HCT116 (cell line): ENCODE data around the gene ADD1.

ENCODE experiments used
- ELF1 ChIP-seq: IDR thresholded peaks from 2 replicates; pipeline ENCODE4 v1.6.1; 2012; ENCODE audit warnings: low read depth, borderline replicate concordance
- EZH2 ChIP-seq: fragments of 200-600 bp; sonication (generic); IDR thresholded peaks from 2 replicates; pipeline ENCODE4 v1.6.1; 2017; ENCODE audit warnings: antibody characterized with exemption, mixed run types
- FOSL1 ChIP-seq: IDR thresholded peaks from 2 replicates; pipeline ENCODE4 v1.6.1; 2012; ENCODE audit warnings: low read depth
- POLR2A ChIP-seq: IDR thresholded peaks from 2 replicates; pipeline ENCODE4 v1.7.0; 2011; ENCODE audit warnings: borderline replicate concordance; ENCODE audit not compliant: insufficient read depth, insufficient read length; ENCODE audit errors: extremely low read depth
- RAD21 ChIP-seq: IDR thresholded peaks from 2 replicates; pipeline ENCODE4 v1.6.1; 2012; ENCODE audit warnings: low read depth, mild to moderate bottlenecking
- TCF7L2 ChIP-seq: IDR thresholded peaks from 2 replicates; pipeline ENCODE4 v1.7.0; 2011; ENCODE audit warnings: borderline replicate concordance, inconsistent platforms; ENCODE audit not compliant: insufficient read depth, insufficient read length; ENCODE audit errors: extremely low read depth
- TF ChIP-seq, protein P1 (sequence below), 3 experiments: fragments of 200-600 bp in 1 of 3; sonication (generic) in 1 of 3; IDR thresholded peaks in 2 of 3; conservative IDR thresholded peaks in 1 of 3; 2 replicates each; pipeline ENCODE4 v1.5.1; 2012 to 2017; ENCODE audit warnings: low read depth in 2 of 3, low read length in 2 of 3, antibody characterized with exemption in 1 of 3, borderline replicate concordance in 1 of 3, control low read depth in 1 of 3, mild to moderate bottlenecking in 1 of 3, mixed read lengths in 1 of 3, mixed run types in 1 of 3, moderate library complexity in 1 of 3; ENCODE audit not compliant: insufficient read depth in 1 of 3
- TF ChIP-seq, protein P2 (sequence below): IDR thresholded peaks from 2 replicates; pipeline ENCODE4 v1.6.1; 2012; ENCODE audit warnings: low read depth
- TF ChIP-seq, protein P3 (sequence below): IDR thresholded peaks from 2 replicates; pipeline ENCODE4 v1.6.1; 2012

DNA sequence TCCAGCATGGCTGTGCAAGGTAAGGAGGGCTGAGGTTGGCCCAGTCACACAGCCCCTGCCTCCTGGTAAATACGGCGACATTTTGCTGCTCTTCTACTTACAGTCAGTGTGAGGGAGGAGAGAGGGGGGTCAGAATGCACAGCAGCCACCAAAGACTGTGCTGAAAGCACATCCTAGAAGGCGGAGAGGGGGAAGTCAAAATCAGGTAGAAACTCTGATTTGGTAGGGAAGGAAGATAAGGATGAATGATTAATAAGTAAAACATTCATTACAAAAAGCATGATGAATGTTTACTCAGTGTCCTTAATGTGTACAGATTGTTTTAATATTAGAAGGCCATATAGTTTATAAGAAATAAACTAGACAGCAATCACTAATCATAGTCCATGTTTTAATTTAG, 57.5 kb downstream of the ADD1 start:
- TF ChIP-seq, protein P1, sequence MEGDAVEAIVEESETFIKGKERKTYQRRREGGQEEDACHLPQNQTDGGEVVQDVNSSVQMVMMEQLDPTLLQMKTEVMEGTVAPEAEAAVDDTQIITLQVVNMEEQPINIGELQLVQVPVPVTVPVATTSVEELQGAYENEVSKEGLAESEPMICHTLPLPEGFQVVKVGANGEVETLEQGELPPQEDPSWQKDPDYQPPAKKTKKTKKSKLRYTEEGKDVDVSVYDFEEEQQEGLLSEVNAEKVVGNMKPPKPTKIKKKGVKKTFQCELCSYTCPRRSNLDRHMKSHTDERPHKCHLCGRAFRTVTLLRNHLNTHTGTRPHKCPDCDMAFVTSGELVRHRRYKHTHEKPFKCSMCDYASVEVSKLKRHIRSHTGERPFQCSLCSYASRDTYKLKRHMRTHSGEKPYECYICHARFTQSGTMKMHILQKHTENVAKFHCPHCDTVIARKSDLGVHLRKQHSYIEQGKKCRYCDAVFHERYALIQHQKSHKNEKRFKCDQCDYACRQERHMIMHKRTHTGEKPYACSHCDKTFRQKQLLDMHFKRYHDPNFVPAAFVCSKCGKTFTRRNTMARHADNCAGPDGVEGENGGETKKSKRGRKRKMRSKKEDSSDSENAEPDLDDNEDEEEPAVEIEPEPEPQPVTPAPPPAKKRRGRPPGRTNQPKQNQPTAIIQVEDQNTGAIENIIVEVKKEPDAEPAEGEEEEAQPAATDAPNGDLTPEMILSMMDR (IDR thresholded peaks at IDR 0.05 in 2 of 3, conservative IDR thresholded peaks at IDR 0.05 in 1 of 3; ENCODE audit: borderline replicate concordance in 1 of 3, insufficient read depth in 1 of 3, low read depth in 2 of 3, low read length in 2 of 3) = no peak
- TF ChIP-seq, protein P2, sequence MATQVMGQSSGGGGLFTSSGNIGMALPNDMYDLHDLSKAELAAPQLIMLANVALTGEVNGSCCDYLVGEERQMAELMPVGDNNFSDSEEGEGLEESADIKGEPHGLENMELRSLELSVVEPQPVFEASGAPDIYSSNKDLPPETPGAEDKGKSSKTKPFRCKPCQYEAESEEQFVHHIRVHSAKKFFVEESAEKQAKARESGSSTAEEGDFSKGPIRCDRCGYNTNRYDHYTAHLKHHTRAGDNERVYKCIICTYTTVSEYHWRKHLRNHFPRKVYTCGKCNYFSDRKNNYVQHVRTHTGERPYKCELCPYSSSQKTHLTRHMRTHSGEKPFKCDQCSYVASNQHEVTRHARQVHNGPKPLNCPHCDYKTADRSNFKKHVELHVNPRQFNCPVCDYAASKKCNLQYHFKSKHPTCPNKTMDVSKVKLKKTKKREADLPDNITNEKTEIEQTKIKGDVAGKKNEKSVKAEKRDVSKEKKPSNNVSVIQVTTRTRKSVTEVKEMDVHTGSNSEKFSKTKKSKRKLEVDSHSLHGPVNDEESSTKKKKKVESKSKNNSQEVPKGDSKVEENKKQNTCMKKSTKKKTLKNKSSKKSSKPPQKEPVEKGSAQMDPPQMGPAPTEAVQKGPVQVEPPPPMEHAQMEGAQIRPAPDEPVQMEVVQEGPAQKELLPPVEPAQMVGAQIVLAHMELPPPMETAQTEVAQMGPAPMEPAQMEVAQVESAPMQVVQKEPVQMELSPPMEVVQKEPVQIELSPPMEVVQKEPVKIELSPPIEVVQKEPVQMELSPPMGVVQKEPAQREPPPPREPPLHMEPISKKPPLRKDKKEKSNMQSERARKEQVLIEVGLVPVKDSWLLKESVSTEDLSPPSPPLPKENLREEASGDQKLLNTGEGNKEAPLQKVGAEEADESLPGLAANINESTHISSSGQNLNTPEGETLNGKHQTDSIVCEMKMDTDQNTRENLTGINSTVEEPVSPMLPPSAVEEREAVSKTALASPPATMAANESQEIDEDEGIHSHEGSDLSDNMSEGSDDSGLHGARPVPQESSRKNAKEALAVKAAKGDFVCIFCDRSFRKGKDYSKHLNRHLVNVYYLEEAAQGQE = no peak
- TF ChIP-seq EZH2 (no peak), FOSL1 (no peak), RAD21 (no peak), TCF7L2 (no peak), ELF1 (no peak), POLR2A (no peak)
- TF ChIP-seq, protein P3, sequence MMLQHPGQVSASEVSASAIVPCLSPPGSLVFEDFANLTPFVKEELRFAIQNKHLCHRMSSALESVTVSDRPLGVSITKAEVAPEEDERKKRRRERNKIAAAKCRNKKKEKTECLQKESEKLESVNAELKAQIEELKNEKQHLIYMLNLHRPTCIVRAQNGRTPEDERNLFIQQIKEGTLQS = no peak
